Measurements from ENCODE around the gene ADAMTS2. TPM values are rescaled to one million over a fixed set of nuclear protein-coding genes. Genes with fewer than 3 reads are reported as not detected.

ADAMTS2 gene
- total and polyA plus RNA-seq, 2 donors (not counting 3 experiments of a cell fraction or from before 2014, with no cell fraction given), result not detected

DNA sequence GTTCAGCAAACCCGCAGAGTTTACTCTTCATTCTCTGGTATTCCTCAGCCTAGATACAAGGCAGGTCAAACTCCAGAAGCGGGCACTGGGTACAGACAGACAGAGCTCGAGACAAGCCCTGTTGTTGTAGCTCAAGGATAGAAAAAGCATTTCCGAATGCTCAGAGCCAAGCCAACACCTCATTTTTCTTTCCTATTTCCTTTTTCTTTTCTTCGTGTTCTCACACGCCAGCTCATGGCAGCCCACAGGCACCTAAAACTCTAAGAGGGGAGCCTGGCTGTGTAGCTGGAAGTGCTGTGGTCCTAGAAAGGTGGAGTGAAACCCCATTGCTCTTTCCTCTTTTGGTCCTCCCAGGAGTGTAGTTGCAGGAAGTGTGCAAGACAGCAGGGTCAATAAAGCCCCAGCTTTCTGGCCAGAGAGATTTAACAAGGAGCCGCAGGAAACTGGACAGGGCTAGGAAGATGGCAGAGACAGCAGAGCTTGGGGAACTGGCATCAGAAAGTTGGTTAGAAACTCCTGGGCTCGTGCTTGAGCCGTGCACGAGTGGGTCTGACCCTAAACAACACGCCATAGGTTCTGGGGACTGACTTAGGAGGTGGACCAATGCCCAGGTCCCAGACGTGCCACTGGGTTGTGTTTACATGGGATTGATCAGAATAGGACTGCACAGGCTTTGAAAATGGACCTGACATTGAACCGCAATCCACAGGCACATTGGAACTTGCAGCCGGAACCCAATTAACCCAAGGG is 41.6 kb downstream of the ADAMTS2 start:
- no peaks in the 10 kb centered on the region for H3K36me3 ChIP-seq (ENCODE audit: control insufficient read depth in 2 of 2, extremely low read depth in 1 of 2, insufficient read depth in 2 of 2, low read length in 2 of 2)
- no peak overlapping the region for H3K4me2 ChIP-seq (ENCODE audit: insufficient read depth, low read length)
- H3K27me3 ChIP-seq (ENCODE audit: control insufficient read depth in 2 of 2, insufficient read depth in 2 of 2, low read length in 2 of 2), result no peaks in the 10 kb centered on the region
- no peaks in the 10 kb centered on the region for H3K4me1 ChIP-seq (ENCODE audit: control insufficient read depth, extremely low read depth, insufficient read depth, low read length)
- intact Hi-C loops (cut with micrococcal nuclease), result no loop called here
- no peak overlapping the region for H3K9ac ChIP-seq (replicated peaks; ENCODE audit: extremely low read depth, insufficient read depth, low read length)
- POLR2A ChIA-PET, result no interaction called here
- no peak for DNase-seq (ENCODE audit: low read depth, low spot score)
- no peak for TF ChIP-seq FOS (IDR thresholded peaks at IDR 0.05; ENCODE audit: borderline replicate concordance, insufficient read depth, low read length)
- TF ChIP-seq, protein P1, sequence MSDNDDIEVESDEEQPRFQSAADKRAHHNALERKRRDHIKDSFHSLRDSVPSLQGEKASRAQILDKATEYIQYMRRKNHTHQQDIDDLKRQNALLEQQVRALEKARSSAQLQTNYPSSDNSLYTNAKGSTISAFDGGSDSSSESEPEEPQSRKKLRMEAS (IDR thresholded peaks at IDR 0.05; ENCODE audit: insufficient read depth, insufficient read length), result no peak
- TF ChIP-seq JUN (IDR thresholded peaks at IDR 0.05; ENCODE audit: borderline replicate concordance, insufficient read depth, insufficient read length, low read depth), result no peak
- no peak for TF ChIP-seq GATA2 (IDR thresholded peaks at IDR 0.05; ENCODE audit: insufficient read depth, insufficient read length, low read depth, low read length)
- TF ChIP-seq POLR2AphosphoS5 (IDR thresholded peaks at IDR 0.05; ENCODE audit: insufficient read depth, low read depth, low read length), result no peak
- TF ChIP-seq EZH2 (IDR thresholded peaks at IDR 0.05; ENCODE audit: borderline replicate concordance, low read depth, low read length, severe bottlenecking), result no peak
- TF ChIP-seq, protein P2, sequence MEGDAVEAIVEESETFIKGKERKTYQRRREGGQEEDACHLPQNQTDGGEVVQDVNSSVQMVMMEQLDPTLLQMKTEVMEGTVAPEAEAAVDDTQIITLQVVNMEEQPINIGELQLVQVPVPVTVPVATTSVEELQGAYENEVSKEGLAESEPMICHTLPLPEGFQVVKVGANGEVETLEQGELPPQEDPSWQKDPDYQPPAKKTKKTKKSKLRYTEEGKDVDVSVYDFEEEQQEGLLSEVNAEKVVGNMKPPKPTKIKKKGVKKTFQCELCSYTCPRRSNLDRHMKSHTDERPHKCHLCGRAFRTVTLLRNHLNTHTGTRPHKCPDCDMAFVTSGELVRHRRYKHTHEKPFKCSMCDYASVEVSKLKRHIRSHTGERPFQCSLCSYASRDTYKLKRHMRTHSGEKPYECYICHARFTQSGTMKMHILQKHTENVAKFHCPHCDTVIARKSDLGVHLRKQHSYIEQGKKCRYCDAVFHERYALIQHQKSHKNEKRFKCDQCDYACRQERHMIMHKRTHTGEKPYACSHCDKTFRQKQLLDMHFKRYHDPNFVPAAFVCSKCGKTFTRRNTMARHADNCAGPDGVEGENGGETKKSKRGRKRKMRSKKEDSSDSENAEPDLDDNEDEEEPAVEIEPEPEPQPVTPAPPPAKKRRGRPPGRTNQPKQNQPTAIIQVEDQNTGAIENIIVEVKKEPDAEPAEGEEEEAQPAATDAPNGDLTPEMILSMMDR (IDR thresholded peaks at IDR 0.05; ENCODE audit: extremely low read depth in 1 of 2, insufficient read depth in 1 of 2, low read depth in 1 of 2, low read length in 2 of 2), result no peak
- TF ChIP-seq MYC (IDR thresholded peaks at IDR 0.05; ENCODE audit: low read depth, low read length), result no peak
- no peak for TF ChIP-seq POLR2A (IDR thresholded peaks at IDR 0.05; ENCODE audit: low read depth, low read length)
- no peak overlapping the region for H2AFZ ChIP-seq (ENCODE audit: low read depth, low read length)
- dilution Hi-C loops (cut with MboI; ENCODE audit: extremely low pct_ligation_motif_present, low sequenced_read_pairs), result no loop called here
- no peak for FAIRE-seq
- H4K20me1 ChIP-seq (replicated peaks; ENCODE audit: control insufficient read depth, extremely low read depth, insufficient read depth, low read length), result no peaks in the 10 kb centered on the region
- peaks cover 2% of the 10 kb centered on the region for H3K9me3 ChIP-seq (replicated peaks; ENCODE audit: control insufficient read depth, insufficient read depth, low read length)
- CTCF ChIA-PET, result no interaction called here
- BruUV-seq (replicated peaks), result no TSS peak
- H3K4me3 ChIP-seq (replicated peaks in 1 of 3; ENCODE audit: insufficient read depth in 1 of 3, low read depth in 1 of 3, low read length in 3 of 3), result no peak overlapping the region
- H3K79me2 ChIP-seq (ENCODE audit: control insufficient read depth, insufficient read depth, low read length), result no peaks in the 10 kb centered on the region
- H3K9me1 ChIP-seq (replicated peaks; ENCODE audit: control insufficient read depth, extremely low read depth, insufficient read depth, low read length), result no peaks in the 10 kb centered on the region
- no peak overlapping the region for H3K27ac ChIP-seq (ENCODE audit: insufficient read depth, low read depth, low read length)
